Endothelial cell (in vitro differentiated cells): ENCODE data around the gene TNFRSF25. TPM values are rescaled to one million over a fixed set of nuclear protein-coding genes. Genes with fewer than 3 reads are reported as not detected.

Experiments
- DNase-seq: peaks from one replicate; pipeline ENCODE4 v3.0.0; 2021; ENCODE audit warnings: low spot score
- H3K27ac Mint-ChIP-seq: one replicate; pipeline ENCODE4 v1.8.0; 2021; ENCODE audit warnings: mixed read lengths, inconsistent platforms; ENCODE audit not compliant: unreplicated experiment
- H3K27me3 Mint-ChIP-seq: one replicate; pipeline ENCODE4 v1.8.0; 2021; ENCODE audit warnings: mild to moderate bottlenecking, moderate library complexity, mixed read lengths, inconsistent platforms; ENCODE audit not compliant: unreplicated experiment
- H3K36me3 Mint-ChIP-seq: one replicate; pipeline ENCODE4 v1.8.0; 2021; ENCODE audit warnings: mild to moderate bottlenecking, low read depth, mixed read lengths, inconsistent platforms; ENCODE audit not compliant: unreplicated experiment
- H3K4me1 Mint-ChIP-seq: one replicate; pipeline ENCODE4 v1.8.0; 2021; ENCODE audit warnings: mild to moderate bottlenecking, mixed read lengths, inconsistent platforms; ENCODE audit not compliant: unreplicated experiment
- H3K4me3 Mint-ChIP-seq: one replicate; pipeline ENCODE4 v1.8.0; 2021; ENCODE audit warnings: mild to moderate bottlenecking, mixed read lengths, inconsistent platforms; ENCODE audit not compliant: unreplicated experiment
- H3K9me3 Mint-ChIP-seq: one replicate; pipeline ENCODE4 v1.8.0; 2021; ENCODE audit warnings: mixed read lengths, inconsistent platforms; ENCODE audit not compliant: unreplicated experiment
- total RNA-seq: library from RNA; stranded (reverse); fragmentation: NEBNext Ultra II Directional; extraction: Animal tissue kit (Norgen Biotek cat#: 25700); gene quantifications from one replicate; pipeline ENCODE4 v1.2.1, GENCODE V29; 2021; ENCODE audit not compliant: unreplicated experiment
- TF ChIP-seq, protein P1 (sequence below): fragments of 200-600 bp; sonication (generic); IDR thresholded peaks from one replicate; pipeline ENCODE4 v1.5.0; 2021; ENCODE audit warnings: antibody characterized with exemption; ENCODE audit not compliant: unreplicated experiment

Gene TNFRSF25
- total RNA-seq, 1 donor from 2014 or later = 104 TPM

- TF ChIP-seq, protein P1, sequence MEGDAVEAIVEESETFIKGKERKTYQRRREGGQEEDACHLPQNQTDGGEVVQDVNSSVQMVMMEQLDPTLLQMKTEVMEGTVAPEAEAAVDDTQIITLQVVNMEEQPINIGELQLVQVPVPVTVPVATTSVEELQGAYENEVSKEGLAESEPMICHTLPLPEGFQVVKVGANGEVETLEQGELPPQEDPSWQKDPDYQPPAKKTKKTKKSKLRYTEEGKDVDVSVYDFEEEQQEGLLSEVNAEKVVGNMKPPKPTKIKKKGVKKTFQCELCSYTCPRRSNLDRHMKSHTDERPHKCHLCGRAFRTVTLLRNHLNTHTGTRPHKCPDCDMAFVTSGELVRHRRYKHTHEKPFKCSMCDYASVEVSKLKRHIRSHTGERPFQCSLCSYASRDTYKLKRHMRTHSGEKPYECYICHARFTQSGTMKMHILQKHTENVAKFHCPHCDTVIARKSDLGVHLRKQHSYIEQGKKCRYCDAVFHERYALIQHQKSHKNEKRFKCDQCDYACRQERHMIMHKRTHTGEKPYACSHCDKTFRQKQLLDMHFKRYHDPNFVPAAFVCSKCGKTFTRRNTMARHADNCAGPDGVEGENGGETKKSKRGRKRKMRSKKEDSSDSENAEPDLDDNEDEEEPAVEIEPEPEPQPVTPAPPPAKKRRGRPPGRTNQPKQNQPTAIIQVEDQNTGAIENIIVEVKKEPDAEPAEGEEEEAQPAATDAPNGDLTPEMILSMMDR = no peak
- no peaks in the 10 kb centered on the region for H3K9me3 Mint-ChIP-seq
Observed at GRCh38 chr1:6501279-6501813, 35.4 kb upstream of the TNFRSF25 start.

DNA sequence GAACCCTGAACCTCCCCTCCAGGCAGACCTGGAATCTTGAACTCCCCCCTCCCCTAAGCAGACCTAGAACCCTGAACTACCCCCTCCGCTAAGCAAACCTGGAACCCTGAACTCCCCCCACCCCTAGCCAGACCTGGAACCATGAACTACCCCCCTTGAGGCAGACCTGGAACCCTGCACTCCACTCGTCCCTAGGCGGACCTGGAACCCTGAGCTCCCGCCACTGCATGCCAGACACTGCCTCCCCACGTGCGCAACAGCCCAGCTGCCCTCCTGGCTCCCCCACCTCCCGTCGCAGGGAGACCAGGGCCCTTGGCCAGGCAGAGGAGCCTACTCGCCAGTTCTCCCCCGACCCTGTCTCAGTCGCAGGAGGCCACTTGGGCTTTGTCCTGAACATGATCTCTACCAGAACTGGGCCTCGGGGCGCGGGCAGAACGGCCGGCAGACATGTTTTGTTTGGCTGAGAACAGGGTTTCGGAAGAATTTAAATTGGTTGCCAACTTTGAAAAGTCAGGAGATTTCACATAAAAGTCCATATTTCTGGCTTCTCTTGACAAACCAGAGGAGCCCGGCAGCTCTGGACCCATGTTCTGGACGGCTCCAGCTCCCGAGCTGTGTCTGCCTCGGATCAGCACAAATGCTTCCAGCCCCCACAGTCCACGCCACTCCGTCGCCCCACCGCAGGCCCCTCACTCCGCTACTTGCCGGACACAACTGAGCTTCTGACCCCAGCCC lies 34.7 kb upstream of the TNFRSF25 start:
- no peaks in the 10 kb centered on the region for H3K36me3 Mint-ChIP-seq
- H3K9me3 Mint-ChIP-seq = no peaks in the 10 kb centered on the region
- no peak overlapping the region for H3K27ac Mint-ChIP-seq
- DNase-seq = no peak
- peaks cover 23% of the 10 kb centered on the region for H3K27me3 Mint-ChIP-seq
- peaks cover 2% of the 10 kb centered on the region for H3K4me1 Mint-ChIP-seq
- no peak overlapping the region for H3K4me3 Mint-ChIP-seq
- TF ChIP-seq, protein P1 = no peak

More at GRCh38 chr1:6501279-6501813, 35.4 kb upstream of the TNFRSF25 start:
- no peak overlapping the region for H3K4me3 Mint-ChIP-seq
- H3K27ac Mint-ChIP-seq = no peak overlapping the region
- H3K36me3 Mint-ChIP-seq = no peaks in the 10 kb centered on the region
- no peaks in the 10 kb centered on the region for H3K4me1 Mint-ChIP-seq
- peaks cover 19% of the 10 kb centered on the region for H3K27me3 Mint-ChIP-seq
- DNase-seq = no peak

DNA sequence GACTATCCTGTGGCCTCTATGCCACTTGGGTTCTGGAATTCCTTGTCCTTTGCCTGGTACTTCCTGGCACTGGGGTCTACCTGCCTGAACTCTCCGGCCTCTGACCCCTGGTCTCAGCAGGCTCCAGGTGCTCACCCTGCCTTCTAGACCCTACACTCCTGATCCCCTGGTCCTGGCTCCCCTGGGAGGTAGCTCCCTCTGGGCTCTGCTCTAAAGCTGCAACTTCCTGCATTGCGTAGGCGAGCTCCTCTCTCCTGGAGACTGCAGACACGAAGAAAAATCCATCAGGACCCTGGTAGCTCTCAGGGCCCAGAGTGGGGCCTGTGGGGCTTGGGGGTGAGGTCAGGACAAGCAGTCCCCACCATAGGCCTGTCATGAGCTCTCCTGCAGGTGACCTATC lies 33.3 kb upstream of the TNFRSF25 start:
- Mint-ChIP-seq H3K9me3 (no peaks in the 10 kb centered on the region), H3K36me3 (no peaks in the 10 kb centered on the region), H3K27ac (no peak overlapping the region), H3K4me1 (peaks cover 3% of the 10 kb centered on the region), H3K27me3 (peaks cover 25% of the 10 kb centered on the region), H3K4me3 (no peak overlapping the region)
- TF ChIP-seq, protein P1 = no peak
- DNase-seq = no peak

DNA sequence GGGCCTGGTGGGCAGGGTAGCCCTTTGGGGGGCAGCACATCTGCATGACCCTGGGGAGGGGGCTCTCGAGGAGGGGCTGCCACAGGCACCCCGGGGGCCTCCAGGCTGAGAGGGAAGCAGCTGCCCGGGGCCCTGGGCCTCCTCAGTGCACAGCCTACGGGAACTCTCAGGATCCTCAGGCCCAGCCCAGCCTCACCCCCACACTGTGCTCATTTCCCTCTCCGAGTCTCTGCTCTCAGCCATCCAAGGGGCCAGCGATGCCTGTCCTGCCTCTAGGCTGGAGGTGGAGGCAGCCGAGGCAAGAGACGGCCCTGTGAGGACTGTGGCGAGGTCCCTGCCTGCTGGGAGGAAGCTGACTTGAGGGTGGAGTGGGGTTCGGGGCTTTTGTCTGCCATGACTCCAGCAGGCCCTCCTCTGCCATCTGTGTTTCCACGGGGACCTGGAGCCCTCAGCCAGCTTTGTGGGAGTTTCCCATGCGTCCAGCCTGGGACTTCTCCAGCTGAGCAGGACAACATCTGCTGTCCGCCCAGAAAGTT lies 32.7 kb upstream of the TNFRSF25 start:
- TF ChIP-seq, protein P1 = no peak
- no peak overlapping the region for H3K4me3 Mint-ChIP-seq
- peaks cover 3% of the 10 kb centered on the region for H3K4me1 Mint-ChIP-seq
- DNase-seq = no peak
- peaks cover 25% of the 10 kb centered on the region for H3K27me3 Mint-ChIP-seq
- no peak overlapping the region for H3K27ac Mint-ChIP-seq
- H3K9me3 Mint-ChIP-seq = no peaks in the 10 kb centered on the region
- no peaks in the 10 kb centered on the region for H3K36me3 Mint-ChIP-seq
